HG02840 (cell line): ENCODE results near the gene SLC12A9.

Source experiments
- ATAC-seq: cut with Tn5 transposase; IDR thresholded peaks from one replicate; pipeline ENCODE4 v1.9.1; 2021; ENCODE audit warnings: mild to moderate bottlenecking, moderate library complexity, moderate number of reproducible peaks; ENCODE audit not compliant: unreplicated experiment, low FRiP score

The SLC12A9 gene

DNA sequence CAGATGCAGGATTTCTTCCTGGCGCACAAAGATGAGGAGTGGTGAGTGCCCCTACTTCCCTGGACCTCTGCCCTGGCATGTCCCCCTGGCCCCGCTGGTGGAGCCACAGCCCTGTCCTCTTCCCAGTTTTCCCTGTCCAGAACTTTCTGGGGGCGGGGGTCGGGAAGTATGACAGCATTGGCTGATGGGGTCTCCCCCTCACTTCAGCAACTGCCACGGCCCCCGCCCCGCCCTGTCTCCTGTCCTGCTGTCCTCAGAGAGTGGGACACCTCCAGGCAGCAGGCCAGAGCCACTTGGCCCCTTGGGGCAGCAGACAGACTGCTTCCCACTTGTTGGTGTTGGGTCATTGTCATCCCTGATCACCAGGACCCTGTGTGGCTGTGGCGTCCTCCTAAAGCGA, 29.7 kb downstream of the SLC12A9 start:
- no peak for ATAC-seq

DNA sequence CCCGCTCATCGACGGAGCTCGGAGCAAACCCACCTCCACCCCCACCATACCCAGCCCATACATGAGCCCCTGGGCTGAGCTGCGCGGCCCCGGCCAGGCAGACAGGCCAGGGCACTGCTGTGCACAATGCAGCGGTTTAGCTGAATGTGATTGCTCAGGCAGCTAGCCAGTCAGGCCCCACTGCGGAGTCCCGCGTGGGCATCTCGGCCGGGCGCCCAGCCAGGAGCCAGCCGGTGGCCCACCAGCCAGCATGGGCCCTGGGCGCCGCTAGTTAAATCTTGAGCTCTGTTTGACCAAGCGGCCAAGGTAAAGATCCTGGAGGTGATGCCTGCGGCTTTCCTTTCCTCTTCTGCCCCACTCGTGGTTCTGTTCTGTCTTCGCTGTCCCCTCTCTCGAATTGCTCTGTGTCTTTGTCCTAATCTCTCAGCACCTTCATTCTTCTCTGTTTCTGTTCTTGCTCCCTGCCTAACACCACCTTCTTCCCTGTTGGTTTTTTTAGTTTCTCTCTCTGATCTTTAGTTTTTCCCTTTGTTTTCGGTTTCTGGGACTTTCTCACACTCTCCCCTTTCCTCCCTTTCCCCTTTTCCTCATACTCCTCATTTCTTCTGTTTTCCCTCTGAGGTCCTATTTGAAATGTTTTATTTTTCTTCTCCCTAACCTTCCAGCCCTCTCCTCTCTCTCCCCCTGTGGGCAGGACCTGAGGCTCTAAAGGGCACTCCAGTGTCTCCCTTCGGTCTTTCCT, 30.4 kb downstream of the SLC12A9 start:
- ATAC-seq = no peak

DNA sequence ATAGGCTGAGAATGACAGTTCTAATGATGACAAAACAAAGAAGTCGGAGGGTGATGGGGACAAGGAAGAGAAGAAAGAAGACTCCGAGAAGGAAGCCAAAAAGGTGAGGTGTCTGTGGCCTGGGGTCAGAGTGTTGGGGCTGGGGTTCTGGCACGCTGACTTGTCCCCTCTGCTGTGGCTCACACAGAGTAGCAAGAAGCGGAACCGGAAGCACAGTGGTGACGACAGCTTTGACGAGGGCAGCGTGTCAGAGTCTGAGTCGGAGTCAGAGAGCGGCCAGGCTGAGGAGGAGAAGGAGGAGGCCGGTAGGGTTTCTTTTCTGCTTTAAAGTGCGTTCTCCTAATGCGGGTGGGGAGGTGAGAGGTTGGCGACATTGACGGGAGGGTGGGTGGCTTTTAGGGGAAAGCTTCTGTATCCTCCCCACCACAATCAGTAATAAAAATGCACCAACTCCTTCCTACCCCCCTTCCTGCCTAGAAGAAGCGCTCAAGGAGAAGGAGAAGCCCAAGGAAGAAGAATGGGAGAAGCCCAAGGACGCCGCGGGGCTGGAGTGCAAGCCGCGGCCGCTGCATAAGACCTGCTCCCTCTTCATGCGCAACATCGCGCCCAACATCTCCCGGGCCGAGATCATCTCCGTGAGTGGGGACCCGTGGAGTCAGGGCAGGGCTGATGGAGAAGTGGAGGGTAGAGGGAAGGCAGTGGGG, 32.4 kb downstream of the SLC12A9 start:
- no peak for ATAC-seq

DNA sequence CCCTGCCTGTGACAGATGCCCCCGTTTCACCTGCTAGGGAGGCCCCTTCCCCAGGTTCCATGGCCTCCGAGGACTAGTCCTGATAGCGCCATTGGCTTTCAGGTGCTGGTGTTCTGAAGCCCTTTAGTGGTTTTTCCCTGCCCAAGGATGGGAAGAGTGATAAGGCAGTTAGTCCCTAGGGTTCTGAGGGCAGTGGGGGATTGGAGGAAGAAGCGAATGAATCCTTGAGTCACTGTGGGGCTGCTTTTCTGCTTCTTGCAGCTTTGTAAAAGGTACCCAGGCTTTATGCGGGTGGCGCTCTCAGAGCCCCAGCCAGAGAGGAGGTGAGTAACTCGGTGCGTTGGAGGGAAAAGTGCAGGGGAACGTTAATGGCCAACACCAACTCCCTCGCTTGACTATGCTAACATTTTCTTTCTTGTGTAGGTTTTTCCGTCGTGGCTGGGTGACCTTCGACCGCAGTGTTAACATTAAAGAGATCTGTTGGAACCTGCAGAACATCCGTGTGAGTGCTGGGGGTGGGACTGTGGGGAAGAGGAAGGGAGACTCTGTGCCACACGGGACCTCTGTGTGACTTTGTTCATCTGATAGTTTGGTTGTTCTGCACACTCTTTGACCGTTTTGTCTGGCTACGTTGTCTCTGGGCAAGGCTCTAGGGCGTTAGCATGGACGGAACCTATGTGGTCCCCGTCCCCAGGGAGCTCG, 33.1 kb downstream of the SLC12A9 start:
- no peak for ATAC-seq

DNA sequence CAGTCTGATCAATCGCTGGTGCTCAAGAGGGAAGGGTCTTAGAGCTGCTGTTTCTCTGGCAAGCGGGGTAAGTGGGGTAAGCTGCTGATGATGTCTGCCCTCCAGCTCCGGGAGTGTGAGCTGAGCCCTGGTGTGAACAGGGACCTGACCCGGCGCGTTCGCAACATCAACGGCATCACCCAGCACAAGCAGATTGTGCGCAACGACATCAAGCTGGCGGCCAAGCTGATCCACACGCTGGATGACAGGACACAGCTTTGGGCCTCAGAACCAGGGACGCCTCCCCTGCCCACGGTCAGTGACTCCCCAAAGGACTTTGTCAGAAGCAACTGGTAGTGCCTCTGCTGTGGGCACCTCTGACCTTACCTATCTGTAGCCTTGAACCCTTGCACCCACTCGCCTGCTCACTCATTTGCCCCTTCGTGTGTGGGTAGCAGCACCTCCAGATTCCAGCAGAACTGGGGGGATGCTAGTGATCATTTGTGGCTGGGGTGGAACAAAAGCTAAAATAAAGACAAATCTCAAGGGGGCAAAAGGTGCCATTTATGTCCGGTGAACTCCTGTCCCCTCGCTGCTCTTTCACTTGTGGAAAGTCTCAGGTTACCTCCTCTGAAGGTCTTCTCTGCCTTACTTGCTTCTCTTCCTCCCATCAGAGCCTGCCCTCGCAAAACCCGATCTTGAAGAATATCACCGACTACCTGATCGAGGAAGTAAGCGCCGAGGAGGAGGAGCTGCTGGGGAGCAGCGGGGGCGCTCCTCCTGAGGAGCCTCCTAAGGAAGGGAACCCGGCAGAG, 33.8 kb downstream of the SLC12A9 start:
- no peak for ATAC-seq

DNA sequence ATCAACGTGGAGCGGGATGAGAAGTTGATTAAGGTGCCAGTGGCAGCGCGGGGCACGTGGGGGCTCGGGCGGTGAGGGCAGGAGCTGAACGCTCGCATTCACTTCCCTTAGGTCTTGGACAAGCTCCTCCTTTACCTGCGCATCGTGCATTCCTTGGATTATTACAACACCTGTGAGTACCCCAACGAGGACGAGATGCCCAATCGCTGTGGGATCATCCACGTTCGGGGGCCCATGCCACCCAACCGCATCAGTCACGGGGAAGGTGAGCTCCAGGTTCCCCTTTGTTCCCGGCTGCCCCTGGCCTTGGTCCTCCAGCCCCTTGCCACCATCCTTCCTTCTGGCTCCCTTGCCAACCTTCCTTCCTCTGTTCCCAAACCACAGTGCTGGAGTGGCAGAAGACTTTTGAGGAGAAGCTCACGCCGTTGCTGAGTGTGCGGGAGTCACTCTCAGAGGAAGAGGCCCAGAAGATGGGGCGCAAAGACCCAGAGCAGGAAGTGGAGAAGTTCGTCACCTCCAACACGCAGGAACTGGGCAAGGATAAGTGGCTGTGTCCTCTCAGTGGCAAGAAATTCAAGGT, 34.5 kb downstream of the SLC12A9 start:
- no peak for ATAC-seq

DNA sequence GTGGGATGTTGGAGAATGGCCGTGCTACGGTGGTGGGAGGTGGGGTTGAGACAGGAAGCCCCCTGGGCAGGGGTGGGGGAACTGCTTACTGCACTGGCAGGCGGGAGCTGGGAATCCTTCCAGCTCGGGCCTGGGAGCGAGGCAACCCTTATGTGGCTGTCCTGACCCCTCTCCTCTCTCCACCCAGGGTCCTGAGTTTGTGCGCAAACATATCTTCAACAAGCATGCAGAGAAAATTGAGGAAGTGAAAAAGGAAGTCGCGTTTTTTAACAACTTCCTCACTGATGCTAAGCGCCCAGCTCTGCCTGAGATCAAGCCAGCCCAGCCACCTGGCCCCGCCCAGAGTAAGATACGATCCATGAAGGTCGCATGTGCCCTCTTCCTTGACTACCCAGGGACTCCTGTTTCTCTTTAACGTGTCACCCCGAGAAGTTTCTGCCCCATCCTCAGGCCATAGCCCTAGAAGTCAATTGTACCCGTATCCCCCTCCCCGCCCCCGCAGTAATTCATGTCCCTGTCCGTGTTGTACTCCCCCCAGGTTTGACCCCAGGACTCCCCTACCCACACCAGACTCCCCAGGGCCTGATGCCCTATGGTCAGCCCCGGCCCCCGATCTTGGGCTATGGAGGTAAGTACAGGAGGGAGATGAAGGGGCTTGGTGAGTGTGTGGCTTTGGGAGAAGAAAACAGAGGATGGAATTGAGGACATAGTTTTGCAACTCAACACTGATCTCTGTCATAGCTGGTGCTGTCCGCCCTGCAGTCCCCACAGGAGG, 35.2 kb downstream of the SLC12A9 start:
- peak; percentile 34 for ATAC-seq

DNA sequence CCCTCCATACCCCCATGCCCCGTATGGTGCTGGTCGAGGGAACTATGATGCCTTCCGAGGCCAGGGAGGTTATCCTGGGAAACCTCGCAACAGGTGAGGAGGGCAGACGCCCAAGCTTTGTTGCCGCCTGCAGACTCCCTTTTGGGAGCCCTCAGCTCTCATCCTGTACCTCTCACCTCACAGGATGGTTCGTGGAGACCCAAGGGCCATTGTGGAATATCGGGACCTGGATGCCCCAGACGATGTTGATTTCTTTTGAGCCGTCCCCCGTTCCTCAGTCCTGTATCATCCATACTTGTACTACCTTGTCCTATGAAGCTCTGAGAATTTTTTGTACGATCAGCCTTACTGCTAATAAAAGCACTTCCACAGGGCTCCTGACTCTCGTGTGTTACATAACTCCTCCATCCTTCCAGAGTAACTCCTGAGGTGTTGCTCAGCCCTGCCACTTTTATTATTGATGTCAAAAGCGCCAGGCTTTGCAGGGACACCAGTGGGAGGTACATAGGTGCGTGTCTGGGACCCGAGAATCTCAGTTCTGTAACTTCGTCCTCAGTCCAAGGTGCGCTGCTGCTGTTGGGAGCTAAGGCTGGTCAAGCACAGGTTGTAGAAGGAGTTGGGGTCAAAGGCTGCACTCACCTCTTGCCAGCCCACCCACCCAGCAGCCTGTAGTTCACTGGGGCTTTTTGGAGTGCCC, 35.9 kb downstream of the SLC12A9 start:
- no peak for ATAC-seq

DNA sequence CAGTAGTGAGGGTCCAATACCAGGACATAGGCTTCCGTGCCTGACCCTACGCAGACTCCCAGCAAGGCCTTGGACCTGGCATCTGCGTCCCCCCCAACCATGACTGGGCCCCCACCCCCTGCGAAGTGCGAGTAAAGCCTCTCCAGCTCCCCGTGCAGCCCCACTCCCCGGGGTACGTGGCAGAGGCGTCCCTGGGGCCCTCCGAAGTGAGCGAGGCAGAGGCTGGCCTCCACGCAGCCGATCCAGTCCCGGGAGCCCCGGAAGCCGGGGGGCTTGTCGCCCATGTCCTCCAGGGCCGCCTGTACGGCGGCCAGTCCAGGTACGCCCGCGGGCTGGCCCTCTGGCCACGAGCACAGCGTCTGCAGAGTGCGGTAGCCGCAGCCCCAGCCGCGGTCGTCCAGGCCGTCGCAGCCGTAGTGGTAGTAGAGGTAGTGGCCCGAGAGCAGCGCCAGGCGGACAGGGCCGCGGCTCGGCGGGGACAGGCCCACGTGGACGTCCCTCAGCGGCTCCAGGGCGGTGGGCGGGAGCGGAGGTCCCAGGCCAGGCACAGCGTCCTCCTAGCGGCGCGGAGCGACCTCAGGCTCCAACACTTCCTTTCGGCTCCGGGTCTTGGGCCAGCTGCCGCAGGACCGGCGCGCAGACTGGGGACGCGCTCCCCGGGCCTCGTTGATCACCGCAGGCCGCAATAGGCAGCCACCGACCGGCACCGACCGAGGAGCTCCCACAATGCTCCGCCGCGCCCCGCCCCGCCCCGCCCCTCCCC, 36.7 kb downstream of the SLC12A9 start, which contains the start of gene UFSP1:
Gene UFSP1, minus strand, starts transcription at position 728 of the 763 bp plus-strand sequence. Its CDS starts 444 bp downstream, at position 284.
- peak; percentile 35 for ATAC-seq

DNA sequence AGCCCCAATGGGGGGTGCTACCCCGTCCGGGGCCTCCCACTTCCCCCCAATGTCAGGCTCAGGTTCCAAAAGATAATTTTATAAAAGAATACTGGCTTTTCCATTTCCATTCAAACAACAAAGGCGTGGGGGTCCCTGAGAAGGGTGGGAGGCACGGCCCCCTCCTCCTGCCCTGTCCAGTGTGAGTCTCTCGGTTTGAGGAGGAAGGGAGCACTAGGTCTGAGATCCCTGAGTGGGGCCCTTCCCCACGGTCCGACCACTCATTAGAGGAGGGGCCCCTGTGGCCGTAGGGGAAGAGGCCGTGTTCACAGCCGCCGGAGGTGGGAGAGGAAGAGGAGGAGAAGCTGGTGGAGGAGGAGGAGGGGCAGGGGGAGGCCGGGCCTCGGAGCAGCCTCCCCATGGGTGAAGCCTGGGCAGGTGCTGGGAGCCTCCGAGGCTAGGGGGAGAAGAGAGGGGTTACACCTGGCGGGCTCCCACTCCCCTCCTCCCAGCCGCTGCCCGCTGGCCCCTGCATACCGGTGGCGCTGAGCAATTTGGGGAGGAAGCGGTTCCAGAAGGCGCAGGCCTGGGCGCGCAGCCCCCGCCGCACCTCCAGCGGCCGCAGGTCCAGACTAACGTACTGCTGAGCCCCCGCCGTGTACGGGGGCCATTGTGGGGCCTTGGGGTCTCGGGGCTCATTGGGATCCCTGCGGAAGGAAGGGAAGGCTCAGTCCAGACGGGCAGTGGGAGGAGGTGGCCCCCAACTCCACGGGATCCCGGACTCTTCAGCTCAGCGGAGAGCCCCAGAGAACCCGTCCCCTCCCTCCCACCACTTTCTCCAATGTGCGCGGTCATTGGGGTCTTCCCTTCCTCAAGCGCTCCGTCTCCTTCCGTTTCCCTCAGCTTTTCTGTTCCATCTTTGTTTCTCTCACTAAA, 38.4 kb downstream of the SLC12A9 start:
- no peak for ATAC-seq

DNA sequence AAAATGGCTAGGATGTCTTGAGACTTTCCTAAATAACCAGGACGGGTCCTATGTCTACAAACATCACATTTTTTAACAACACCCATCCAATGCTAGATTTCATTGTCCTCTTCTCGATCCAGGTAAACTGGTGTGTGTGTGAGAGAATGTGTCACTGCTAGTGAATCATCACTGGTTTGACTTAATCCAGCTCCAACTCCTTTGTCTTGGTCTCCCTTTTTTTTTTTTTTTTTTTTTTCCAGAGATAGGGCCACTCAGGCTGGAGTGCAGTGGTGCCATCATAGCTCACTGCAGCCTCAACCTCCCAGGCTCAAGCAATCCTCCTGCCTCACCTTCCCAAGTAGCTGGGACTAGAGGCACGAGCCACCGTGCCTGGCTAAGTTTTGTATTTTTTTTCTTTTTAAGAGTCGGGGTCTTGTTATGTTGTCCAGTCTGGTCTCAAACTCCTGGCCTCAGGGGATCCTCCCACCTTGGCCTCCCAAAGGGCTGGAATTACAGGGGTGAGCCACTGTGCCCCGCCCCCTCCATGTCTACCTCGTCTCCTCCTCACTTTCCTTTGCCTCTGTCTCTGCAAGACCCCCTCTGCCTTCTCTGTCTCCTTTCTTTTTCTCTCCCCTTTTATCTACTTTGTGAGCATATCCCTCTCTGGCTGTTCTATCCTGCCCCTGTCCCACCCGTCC, 39.2 kb downstream of the SLC12A9 start:
- no peak for ATAC-seq

DNA sequence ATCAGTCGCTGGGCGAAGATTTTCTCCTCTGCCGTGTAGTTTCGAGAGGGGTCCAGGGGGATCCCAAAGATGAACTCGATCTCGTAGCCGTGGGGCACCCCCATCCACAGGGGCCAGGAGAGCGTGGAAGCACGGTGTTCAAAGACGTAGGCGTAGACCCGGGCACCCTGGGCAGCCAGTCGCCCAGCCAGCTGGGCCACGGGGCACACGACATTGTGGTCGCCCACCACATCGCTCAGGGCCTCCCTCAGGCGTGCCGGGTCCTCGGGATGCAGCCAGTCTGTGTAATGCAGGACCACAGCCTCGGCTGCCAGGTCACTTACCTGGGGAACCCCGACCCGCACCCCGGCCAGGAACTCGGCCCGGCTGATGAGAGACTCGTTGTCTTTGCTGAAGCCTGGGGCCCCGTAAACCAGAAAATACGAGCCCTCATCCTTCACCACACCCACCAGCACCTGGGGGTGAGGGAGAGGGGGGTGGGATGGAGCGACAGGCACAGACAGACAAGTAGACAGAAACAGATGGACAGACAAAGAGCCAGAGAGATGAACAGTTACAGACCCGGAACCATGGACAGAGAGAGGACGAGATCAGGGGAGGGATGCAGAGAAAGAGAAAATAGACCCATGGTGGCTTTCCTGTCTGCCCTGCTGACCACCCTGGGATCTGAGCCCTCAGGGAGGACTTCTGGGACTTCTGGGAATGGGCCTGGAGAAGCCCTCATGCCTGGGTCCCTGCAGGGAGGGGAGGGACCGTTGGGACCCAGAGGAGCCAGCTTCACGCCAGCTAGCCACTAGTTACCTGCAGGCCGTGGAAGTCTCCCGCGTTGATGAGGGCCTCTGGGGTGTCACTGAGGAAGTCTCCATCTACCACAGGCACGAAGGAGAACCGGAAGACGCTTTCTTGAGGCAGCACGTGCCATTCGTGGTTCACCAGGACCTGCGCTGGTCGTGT, 40.1 kb downstream of the SLC12A9 start:
- ATAC-seq = no peak

DNA sequence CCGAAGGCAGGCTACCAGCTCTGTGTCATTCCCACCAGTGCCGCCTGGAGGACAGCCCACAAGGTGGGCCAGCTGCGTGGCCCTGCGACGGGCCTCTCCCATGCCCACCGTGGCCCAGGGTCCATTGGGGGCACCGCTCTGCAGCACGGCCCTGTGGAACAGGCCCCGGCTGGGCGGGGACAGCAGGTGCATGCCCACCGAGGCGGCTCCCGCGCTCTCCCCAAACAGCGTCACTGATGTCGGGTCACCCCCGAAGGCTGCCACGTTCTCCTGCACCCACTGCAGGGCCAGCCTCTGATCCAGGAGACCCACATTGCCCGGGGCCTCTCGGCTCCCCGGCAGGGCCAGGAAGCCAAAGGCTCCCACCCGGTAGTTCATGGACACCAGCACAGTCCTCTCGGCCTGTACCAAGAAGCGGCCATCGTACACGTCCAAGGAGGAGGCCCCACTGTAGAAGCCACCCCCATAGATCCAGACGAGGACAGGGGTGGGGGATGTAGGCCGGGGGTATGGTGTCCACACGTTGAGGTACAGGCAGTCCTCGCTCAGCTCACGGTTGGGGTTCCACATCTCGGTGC, 40.9 kb downstream of the SLC12A9 start:
- ATAC-seq = no peak

DNA sequence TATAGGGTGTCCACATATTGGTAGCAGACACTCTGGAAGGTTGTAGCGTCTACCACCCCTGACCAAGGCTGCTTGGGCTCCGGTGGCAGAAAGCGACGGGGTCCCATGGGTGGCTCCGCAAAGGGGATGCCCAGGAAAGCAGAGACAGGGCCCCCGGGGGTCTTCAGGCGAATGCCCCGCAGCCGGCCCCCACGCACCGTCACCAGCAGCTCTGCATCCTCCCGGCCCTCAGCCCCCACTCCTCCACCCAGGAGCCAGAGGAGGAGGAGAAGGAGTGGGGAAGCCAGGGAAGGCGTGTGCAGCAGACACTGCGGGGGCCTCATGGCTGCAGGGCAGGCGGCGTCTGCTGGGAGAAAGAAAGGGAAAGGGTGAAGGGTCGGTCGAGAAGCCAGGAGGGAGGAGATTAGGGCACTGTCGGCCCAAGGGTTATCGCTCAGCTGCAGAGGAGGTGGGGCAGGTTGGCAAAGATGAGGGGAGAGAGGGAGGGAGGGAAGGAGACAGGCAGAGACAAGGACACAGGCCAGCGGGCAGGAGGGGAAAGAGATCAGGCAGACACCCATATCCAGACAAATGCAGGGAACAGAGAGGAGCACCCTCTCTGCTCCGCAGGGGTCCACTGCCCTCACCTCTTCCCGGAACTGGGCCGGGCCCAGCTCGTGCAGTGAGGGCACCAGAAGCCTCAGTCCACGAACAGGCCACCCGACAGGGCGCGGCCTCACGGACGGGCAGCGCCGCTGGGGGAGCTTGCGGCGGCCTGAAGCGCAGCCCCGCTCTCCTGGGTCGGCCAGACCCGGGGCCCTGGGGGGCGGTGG, 41.6 kb downstream of the SLC12A9 start:
- no peak for ATAC-seq
